Thymus (tissue), 11 donors: ENCODE data around the gene CHD5. TPM values are rescaled to one million over a fixed set of nuclear protein-coding genes. Genes with fewer than 3 reads are reported as not detected.

Experiments used
- DNase-seq, 9 donors: peaks; one replicate each; pipeline ENCODE4 v3.0.0-alpha.2; 2013; ENCODE audit warnings: low spot score in 9 of 9, low read depth in 6 of 9, missing footprints in 1 of 9
- H3K27ac ChIP-seq, 2 donors: one replicate each; pipeline ENCODE4 v1.5.1; 2013; ENCODE audit warnings: control low read depth in 1 of 2, low read depth in 1 of 2, low read length in 1 of 2, mild to moderate bottlenecking in 1 of 2, moderate library complexity in 1 of 2
- H3K27me3 ChIP-seq, 2 donors: one replicate each; pipeline ENCODE4 v1.5.1; 2013; ENCODE audit warnings: low read length in 1 of 2; ENCODE audit not compliant: control insufficient read depth in 2 of 2, insufficient read depth in 1 of 2
- H3K36me3 ChIP-seq, 2 donors: one replicate each; pipeline ENCODE4 v1.5.1; 2013; ENCODE audit warnings: low read length in 1 of 2, mild to moderate bottlenecking in 1 of 2, moderate library complexity in 1 of 2; ENCODE audit not compliant: control insufficient read depth in 2 of 2, insufficient read depth in 2 of 2
- H3K4me1 ChIP-seq, 2 donors: one replicate each; pipeline ENCODE4 v1.5.1; 2013; ENCODE audit warnings: low read length in 2 of 2; ENCODE audit not compliant: control insufficient read depth in 2 of 2, insufficient read depth in 2 of 2
- H3K4me3 ChIP-seq, 2 donors: one replicate each; pipeline ENCODE4 v1.5.1; 2013; ENCODE audit warnings: low read length in 2 of 2, control low read depth in 1 of 2, mild to moderate bottlenecking in 1 of 2
- H3K9me3 ChIP-seq, 2 donors: one replicate each; pipeline ENCODE4 v1.5.1; 2013; ENCODE audit warnings: low read length in 1 of 2, mild to moderate bottlenecking in 1 of 2; ENCODE audit not compliant: control insufficient read depth in 2 of 2, insufficient read depth in 1 of 2
- WGBS: extraction: QIAGEN DNeasy Blood & Tissue Kit; methylation state at CpG from one replicate; pipeline ENCODE4 v1.1.7; 2013; 5-methylcytosine and 5-hydroxymethylcytosine counted together
- polyA plus RNA-seq: library from polyadenylated mRNA; stranded (reverse); fragments of 200-250 nt; gene quantifications from one replicate; pipeline ENCODE4 v1.2.3, GENCODE V29; 2013
- total RNA-seq: library from RNA; stranded (reverse); fragments of 120-200 nt; gene quantifications from one replicate; pipeline ENCODE4 v1.2.4, GENCODE V29; 2013
- donor health status: healthy.

The CHD5 gene
- total and polyA plus RNA-seq, 2 donors: 0.28 to 0.98 TPM

DNA sequence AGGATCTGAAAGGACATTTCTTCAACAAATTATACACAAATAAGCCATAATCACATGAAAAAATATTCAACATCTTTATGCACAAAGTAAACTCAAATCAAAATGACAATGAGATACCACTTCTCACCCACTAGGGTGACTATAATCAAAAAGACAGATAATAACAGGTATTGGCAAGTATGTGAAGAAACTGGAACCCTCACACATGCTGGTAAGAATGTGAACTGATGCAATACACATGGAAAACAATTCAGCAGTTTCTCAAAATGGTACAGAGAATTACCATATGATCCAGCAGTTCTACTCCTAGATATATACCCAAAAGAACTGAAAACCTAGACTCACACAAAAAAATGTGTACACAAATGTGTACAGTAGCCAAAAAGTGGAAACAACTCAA, 62.5 kb downstream of the CHD5 start:
- H3K27ac ChIP-seq: no peak overlapping the region
- no peaks in the 10 kb centered on the region for H3K27me3 ChIP-seq
- no peak overlapping the region for H3K4me3 ChIP-seq
- H3K4me1 ChIP-seq: no peaks in the 10 kb centered on the region
- H3K9me3 ChIP-seq: no peaks in the 10 kb centered on the region
- DNase-seq: no peak
- H3K36me3 ChIP-seq: no peaks in the 10 kb centered on the region

DNA sequence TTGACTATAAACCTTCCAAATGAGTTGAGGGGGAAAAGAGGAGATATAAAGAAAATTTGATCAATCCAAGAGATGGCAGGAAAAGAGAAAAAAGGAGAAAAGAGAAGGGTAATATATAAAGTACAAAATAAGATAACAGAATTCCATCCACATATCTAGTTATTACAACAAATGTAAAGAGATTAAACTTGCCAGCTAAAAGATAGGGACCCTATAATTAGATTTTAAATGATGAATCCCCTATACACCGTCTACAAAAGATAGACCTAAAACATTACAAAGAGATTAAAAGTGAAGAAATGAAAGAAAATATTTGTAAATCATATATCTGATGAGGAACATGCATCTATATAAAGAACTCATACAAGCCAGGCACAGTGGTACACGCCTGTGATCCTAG, 63.1 kb downstream of the CHD5 start:
- Histone ChIP-seq H3K27ac (no peak overlapping the region), H3K27me3 (no peaks in the 10 kb centered on the region), H3K9me3 (no peaks in the 10 kb centered on the region), H3K4me1 (no peaks in the 10 kb centered on the region), H3K4me3 (no peak overlapping the region), H3K36me3 (no peaks in the 10 kb centered on the region)
- no peak for DNase-seq
- 95% methylated on average over 2 of the region's 2 CpGs for WGBS

DNA sequence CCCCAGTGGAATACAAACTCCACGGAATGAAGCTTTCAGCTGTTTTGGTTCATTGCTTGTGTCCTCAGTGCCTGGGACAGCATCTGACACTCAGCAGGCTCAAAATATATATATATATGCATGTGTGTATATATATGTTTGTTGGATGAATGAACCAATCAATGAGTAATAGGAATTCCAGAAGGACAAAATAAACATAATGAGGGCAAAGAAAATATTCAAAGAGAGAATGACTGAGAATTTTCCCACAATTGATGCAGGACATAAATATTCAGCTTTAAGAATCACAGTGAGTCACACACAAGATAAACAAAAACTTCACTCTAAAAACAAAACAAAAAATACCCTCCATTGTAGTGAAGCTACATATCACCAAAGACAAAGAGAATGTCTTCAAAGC, 64.0 kb downstream of the CHD5 start:
- no peak for DNase-seq
- no peaks in the 10 kb centered on the region for H3K4me1 ChIP-seq
- peaks cover 0 to 4% of the 10 kb centered on the region in 2 donors for H3K27me3 ChIP-seq
- no peak overlapping the region for H3K4me3 ChIP-seq
- H3K27ac ChIP-seq: no peak overlapping the region
- no peaks in the 10 kb centered on the region for H3K36me3 ChIP-seq
- no peaks in the 10 kb centered on the region for H3K9me3 ChIP-seq
- 93% methylated on average over 1 of the region's 1 CpG for WGBS

DNA sequence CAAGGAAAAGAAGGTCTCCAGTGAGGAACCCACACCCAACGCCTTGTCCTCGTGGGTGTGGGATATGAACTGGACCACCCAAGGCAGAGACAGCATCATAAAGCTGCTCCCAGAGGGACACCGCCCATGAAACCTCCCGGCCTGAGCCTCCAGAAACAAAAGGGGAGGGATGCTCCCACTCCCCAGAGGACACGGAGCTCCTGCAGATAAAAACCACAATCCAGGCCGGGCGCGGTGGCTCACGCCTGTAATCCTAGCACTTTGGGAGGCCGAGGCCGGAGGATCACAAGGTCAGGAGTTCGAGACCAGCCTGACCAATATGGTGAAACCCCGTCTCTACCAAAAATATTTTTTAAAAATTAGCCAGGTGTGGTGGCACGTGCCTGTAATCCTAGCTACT, 66.4 kb downstream of the CHD5 start:
- 95% methylated on average over 14 of the region's 14 CpGs for WGBS
- DNase-seq: no peak
- Histone ChIP-seq H3K36me3 (no peaks in the 10 kb centered on the region), H3K9me3 (no peaks in the 10 kb centered on the region), H3K27ac (no peak overlapping the region), H3K4me3 (no peak overlapping the region), H3K4me1 (no peaks in the 10 kb centered on the region), H3K27me3 (peaks cover 0 to 10% of the 10 kb centered on the region in 2 donors)

DNA sequence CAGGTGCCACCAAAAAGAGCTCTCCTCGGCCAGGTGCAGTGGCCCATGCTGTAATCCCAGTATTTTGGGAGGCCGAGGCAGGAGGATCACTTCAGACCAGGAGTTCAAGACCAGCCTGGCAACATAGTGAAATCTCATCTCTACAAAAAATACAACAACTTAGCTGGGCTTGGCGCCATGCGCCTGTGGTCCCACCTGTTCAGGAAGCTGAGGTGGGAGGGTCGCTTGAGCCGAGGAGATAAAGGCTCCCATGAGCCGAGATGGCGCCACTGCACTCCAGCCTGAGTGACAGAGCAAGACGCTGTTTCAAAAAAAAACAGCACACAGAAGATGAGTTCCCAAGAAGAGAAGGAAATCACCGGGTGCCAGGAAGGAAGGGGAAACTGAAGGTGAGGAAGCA, 67.0 kb downstream of the CHD5 start:
- Histone ChIP-seq H3K27me3 (peaks cover 0 to 10% of the 10 kb centered on the region in 2 donors), H3K4me1 (no peaks in the 10 kb centered on the region), H3K9me3 (no peaks in the 10 kb centered on the region), H3K27ac (no peak overlapping the region), H3K4me3 (no peak overlapping the region), H3K36me3 (no peaks in the 10 kb centered on the region)
- WGBS: 21% methylated on average over 10 of the region's 10 CpGs
- DNase-seq: no peak

DNA sequence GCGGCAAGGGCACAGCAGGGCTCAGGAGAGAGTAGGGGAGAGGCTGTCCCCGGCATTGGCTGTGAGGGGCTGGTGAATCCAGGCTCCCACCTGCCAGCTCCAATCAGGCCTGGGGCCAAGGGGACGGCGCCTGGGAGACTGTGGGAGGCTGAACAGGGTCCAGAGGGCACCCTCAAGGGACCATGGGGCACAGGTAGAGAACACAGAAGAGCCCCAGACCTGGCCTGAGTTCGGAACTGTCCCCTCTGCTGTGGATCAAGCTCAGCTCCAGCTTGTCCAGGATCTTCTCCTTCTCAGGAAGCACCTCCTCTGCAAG, 67.5 kb downstream of the CHD5 start:
- no peak for DNase-seq
- H3K4me3 ChIP-seq: no peak overlapping the region
- no peak overlapping the region for H3K27ac ChIP-seq
- H3K9me3 ChIP-seq: no peaks in the 10 kb centered on the region
- no peaks in the 10 kb centered on the region for H3K36me3 ChIP-seq
- H3K27me3 ChIP-seq: peaks cover 0 to 10% of the 10 kb centered on the region in 2 donors
- 83% methylated on average over 5 of the region's 5 CpGs for WGBS
- H3K4me1 ChIP-seq: no peaks in the 10 kb centered on the region

DNA sequence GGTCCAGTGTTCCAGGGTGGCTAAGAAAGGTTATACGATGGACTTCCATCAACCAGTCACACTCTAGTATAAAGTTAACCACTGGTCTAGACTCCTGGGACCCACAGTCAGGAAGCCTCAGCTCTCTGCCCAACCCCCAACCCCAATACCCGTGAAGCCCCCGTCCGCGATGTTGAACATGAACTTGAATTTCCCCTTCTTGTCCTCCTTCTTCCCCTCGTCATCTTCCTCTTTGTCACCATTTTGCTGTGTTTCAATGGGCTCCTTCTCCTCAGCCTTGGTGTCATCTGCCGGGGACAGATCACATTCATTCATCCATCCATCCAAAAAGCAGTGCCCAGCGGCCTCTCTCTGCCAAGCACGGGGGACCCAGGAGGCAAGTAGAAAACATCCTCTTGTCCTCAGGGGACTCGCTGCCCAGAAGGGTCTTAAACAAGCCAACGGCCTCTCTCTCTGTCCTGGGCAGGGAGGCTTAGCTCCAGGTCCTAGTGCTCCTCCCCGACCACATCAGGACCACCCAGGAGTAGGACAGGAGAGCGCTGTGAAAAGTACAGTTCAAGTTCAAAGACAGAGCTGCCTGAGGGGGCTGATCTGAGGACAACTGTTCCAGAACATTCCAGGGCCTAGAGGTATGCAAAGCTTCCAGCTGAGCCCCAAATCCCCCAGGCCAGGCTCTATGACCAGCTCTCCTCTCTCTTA, 68.0 kb downstream of the CHD5 start:
- H3K4me1 ChIP-seq: no peaks in the 10 kb centered on the region
- no peaks in the 10 kb centered on the region for H3K9me3 ChIP-seq
- no peaks in the 10 kb centered on the region for H3K36me3 ChIP-seq
- H3K27ac ChIP-seq: no peak overlapping the region
- 94% methylated on average over 13 of the region's 13 CpGs for WGBS
- no peak overlapping the region for H3K4me3 ChIP-seq
- H3K27me3 ChIP-seq: peaks cover 0 to 10% of the 10 kb centered on the region in 2 donors
- no peak for DNase-seq

DNA sequence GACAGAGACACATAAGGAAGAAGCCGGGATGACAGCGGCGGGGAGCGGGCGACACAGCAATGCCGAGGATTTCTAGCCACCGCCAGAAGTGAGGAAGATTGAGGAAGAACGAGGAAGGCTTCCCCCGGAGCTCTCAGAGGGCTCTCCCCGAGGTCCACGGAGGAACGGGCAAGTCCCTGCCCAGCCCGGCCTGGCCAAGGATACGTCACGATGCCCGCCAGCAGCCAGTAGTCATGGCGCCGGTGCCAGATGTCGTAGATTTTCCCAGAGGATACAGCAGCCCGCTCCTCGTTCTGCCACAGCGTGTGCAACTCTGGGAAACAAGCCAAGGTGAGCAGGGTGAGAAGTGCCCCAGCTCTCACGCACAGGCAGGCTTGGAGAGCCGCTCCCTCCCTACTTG, 68.5 kb downstream of the CHD5 start:
- WGBS: 97% methylated on average over 24 of the region's 24 CpGs
- Histone ChIP-seq H3K9me3 (no peaks in the 10 kb centered on the region), H3K36me3 (no peaks in the 10 kb centered on the region), H3K4me1 (no peaks in the 10 kb centered on the region), H3K4me3 (no peak overlapping the region), H3K27me3 (peaks cover 0 to 10% of the 10 kb centered on the region in 2 donors), H3K27ac (no peak overlapping the region)
- DNase-seq: no peak

DNA sequence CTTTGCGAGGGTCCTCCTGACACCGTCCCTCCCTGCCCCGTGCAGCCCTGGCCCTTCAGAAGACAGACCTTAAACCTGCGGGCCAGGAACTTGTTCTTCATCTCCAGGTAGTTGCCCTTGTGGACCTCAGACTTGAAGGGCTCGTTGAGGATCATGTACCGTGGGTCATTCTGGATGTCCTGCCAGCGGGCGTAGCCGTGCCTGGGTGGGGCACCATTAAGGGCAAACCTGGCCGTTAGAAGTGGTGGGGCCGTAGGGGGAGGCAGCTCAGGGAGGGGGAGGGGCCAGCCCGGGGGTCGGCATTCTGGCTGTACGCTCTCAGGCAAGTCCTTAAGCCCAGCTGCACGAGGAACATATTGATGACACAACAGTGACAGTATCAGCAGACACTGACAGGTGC, 69.8 kb downstream of the CHD5 start:
- Histone ChIP-seq H3K4me3 (no peak overlapping the region), H3K27me3 (peaks cover 0 to 10% of the 10 kb centered on the region in 2 donors), H3K36me3 (no peaks in the 10 kb centered on the region), H3K4me1 (no peaks in the 10 kb centered on the region), H3K9me3 (no peaks in the 10 kb centered on the region), H3K27ac (no peak overlapping the region)
- 90% methylated on average over 15 of the region's 15 CpGs for WGBS
- no peak for DNase-seq

DNA sequence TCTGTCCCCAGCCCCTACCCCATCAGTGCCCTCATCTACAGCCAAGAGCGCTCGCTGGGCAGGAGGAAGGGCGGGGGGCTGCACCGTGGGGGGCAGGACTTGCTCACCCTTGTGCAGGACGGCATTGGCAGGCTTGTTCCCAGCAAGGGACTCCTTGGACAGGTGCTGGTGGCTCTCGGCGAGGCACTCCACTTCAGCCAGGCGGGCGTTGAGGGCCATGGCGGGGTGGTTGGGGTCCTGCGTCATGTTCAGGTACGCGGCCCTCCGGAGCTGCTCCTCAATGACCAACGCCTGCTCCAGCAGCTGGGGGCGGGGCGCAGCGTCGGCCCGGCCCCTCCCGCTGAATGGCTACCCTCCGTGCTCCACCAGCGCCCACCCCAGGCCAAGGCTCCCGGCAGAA, 70.4 kb downstream of the CHD5 start:
- 81% methylated on average over 24 of the region's 24 CpGs for WGBS
- DNase-seq: no peak

More for the DNA sequence above, 70.4 kb downstream of the CHD5 start:
- H3K4me3 ChIP-seq: no peak overlapping the region
- H3K27ac ChIP-seq: no peak overlapping the region
- no peaks in the 10 kb centered on the region for H3K4me1 ChIP-seq
- peaks cover 0 to 10% of the 10 kb centered on the region in 2 donors for H3K27me3 ChIP-seq
- H3K36me3 ChIP-seq: no peaks in the 10 kb centered on the region
- no peaks in the 10 kb centered on the region for H3K9me3 ChIP-seq
